HG03045 (cell line): ENCODE measurements around the gene PODNL1.
"Not testable (repeated sequence)": the region's sequence is repeated elsewhere in the genome, so short reads cannot be mapped to it uniquely, and the experiment has no call there.

Source experiments
- ATAC-seq: cut with Tn5 transposase; IDR thresholded peaks from one replicate; pipeline ENCODE4 v1.9.1; 2021; ENCODE audit warnings: mild to moderate bottlenecking, moderate library complexity; ENCODE audit not compliant: unreplicated experiment

Gene PODNL1

GRCh38 chr19:13973479-13973878 is 35.3 kb upstream of the PODNL1 start:
- not testable (repeated sequence) for ATAC-seq

GRCh38 chr19:13972368-13973155 is 34.3 kb upstream of the PODNL1 start:
- no peak for ATAC-seq

GRCh38 chr19:13971868-13972267 is 33.7 kb upstream of the PODNL1 start:
- ATAC-seq, result not testable (repeated sequence)

- no peak for ATAC-seq
Measured at GRCh38 chr19:13969897-13970296, 31.7 kb upstream of the PODNL1 start.

- ATAC-seq, result no peak
Measured at GRCh38 chr19:13968999-13969398, 30.8 kb upstream of the PODNL1 start.

- no peak for ATAC-seq
Measured at GRCh38 chr19:13968383-13968935, 30.2 kb upstream of the PODNL1 start.

- not testable (repeated sequence) for ATAC-seq
Measured at GRCh38 chr19:13967206-13967605, 29.0 kb upstream of the PODNL1 start.

GRCh38 chr19:13966684-13967128 is 28.5 kb upstream of the PODNL1 start:
- ATAC-seq, result no peak

GRCh38 chr19:13965926-13966683 is 27.9 kb upstream of the PODNL1 start:
- no peak for ATAC-seq

- no peak for ATAC-seq
Measured at GRCh38 chr19:13965377-13965896, 27.2 kb upstream of the PODNL1 start.

- no peak for ATAC-seq
Measured at GRCh38 chr19:13964776-13965175, 26.6 kb upstream of the PODNL1 start.

GRCh38 chr19:13963603-13964105 is 25.4 kb upstream of the PODNL1 start:
- no peak for ATAC-seq

GRCh38 chr19:13962699-13963602 is 24.7 kb upstream of the PODNL1 start:
- no peak for ATAC-seq

- ATAC-seq, result no peak
Measured at GRCh38 chr19:13961826-13962698, 23.8 kb upstream of the PODNL1 start.

- no peak for ATAC-seq
Measured at GRCh38 chr19:13960863-13961784, 22.9 kb upstream of the PODNL1 start.

GRCh38 chr19:13959962-13960862 is 22.0 kb upstream of the PODNL1 start:
- no peak for ATAC-seq
